ENCODE results near the gene GPC4.

Gene GPC4

GRCh38 chrX:133375615-133376340, 39.5 kb downstream of the GPC4 start:
- DNase-seq (ENCODE audit: low read depth, low spot score), result no peak
- no peak overlapping the region for H3K4me3 ChIP-seq (ENCODE audit: low read length)

GRCh38 chrX:133374874-133375387, 40.4 kb downstream of the GPC4 start:
- no peak overlapping the region for H3K4me3 ChIP-seq (ENCODE audit: low read length)
- DNase-seq (ENCODE audit: low read depth, low spot score), result no peak

GRCh38 chrX:133373386-133374079, 41.8 kb downstream of the GPC4 start:
- H3K4me3 ChIP-seq (ENCODE audit: low read length), result no peak overlapping the region
- DNase-seq (ENCODE audit: low read depth, low spot score), result no peak

- H3K4me3 ChIP-seq (ENCODE audit: low read length), result no peak overlapping the region
- DNase-seq (ENCODE audit: low read depth, low spot score), result no peak
Measured at GRCh38 chrX:133370696-133371275, 44.5 kb downstream of the GPC4 start.

- DNase-seq (ENCODE audit: low read depth, low spot score), result no peak
- H3K4me3 ChIP-seq (ENCODE audit: low read length), result no peak overlapping the region
Measured at GRCh38 chrX:133369065-133369464, 46.2 kb downstream of the GPC4 start.

GRCh38 chrX:133366735-133367134, 48.6 kb downstream of the GPC4 start:
- H3K4me3 ChIP-seq (ENCODE audit: low read length), result no peak overlapping the region
- no peak for DNase-seq (ENCODE audit: low read depth, low spot score)

- DNase-seq (ENCODE audit: low read depth, low spot score), result no peak
- no peak overlapping the region for H3K4me3 ChIP-seq (ENCODE audit: low read length)
Measured at GRCh38 chrX:133365871-133366611, 49.2 kb downstream of the GPC4 start.

GRCh38 chrX:133364865-133365264, 50.4 kb downstream of the GPC4 start:
- DNase-seq (ENCODE audit: low read depth, low spot score), result no peak
- H3K4me3 ChIP-seq (ENCODE audit: low read length), result no peak overlapping the region

- H3K4me3 ChIP-seq (ENCODE audit: low read length), result no peak overlapping the region
- no peak for DNase-seq (ENCODE audit: low read depth, low spot score)
Measured at GRCh38 chrX:133364196-133364595, 51.1 kb downstream of the GPC4 start.

- no peak overlapping the region for H3K4me3 ChIP-seq (ENCODE audit: low read length)
- DNase-seq (ENCODE audit: low read depth, low spot score), result no peak
Measured at GRCh38 chrX:133362538-133362937, 52.8 kb downstream of the GPC4 start.

GRCh38 chrX:133359466-133359865, 55.8 kb downstream of the GPC4 start:
- no peak overlapping the region for H3K4me3 ChIP-seq (ENCODE audit: low read length)
- DNase-seq (ENCODE audit: low read depth, low spot score), result no peak

- H3K4me3 ChIP-seq (ENCODE audit: low read length), result no peak overlapping the region
Measured at GRCh38 chrX:133353233-133353632, 62.1 kb downstream of the GPC4 start.

GRCh38 chrX:133350751-133351150, 64.5 kb downstream of the GPC4 start:
- DNase-seq (ENCODE audit: low read depth, low spot score), result no peak
- H3K4me3 ChIP-seq (ENCODE audit: low read length), result no peak overlapping the region

More at GRCh38 chrX:133353233-133353632, 62.1 kb downstream of the GPC4 start:
- no peak for DNase-seq (ENCODE audit: low read depth, low spot score)

- DNase-seq (ENCODE audit: low read depth, low spot score), result no peak
- no peak overlapping the region for H3K4me3 ChIP-seq (ENCODE audit: low read length)
Measured at GRCh38 chrX:133346026-133346425, 69.3 kb downstream of the GPC4 start.

GRCh38 chrX:133339566-133339965, 75.7 kb downstream of the GPC4 start:
- DNase-seq (ENCODE audit: low read depth, low spot score), result no peak
- no peak overlapping the region for H3K4me3 ChIP-seq (ENCODE audit: low read length)

- DNase-seq (ENCODE audit: low read depth, low spot score), result no peak
Measured at GRCh38 chrX:133337250-133337649, 78.0 kb downstream of the GPC4 start.

GRCh38 chrX:133335027-133335426, 80.3 kb downstream of the GPC4 start:
- DNase-seq (ENCODE audit: low read depth, low spot score), result peak; percentile 18
- no peak overlapping the region for H3K4me3 ChIP-seq (ENCODE audit: low read length)

More at GRCh38 chrX:133337250-133337649, 78.0 kb downstream of the GPC4 start:
- no peak overlapping the region for H3K4me3 ChIP-seq (ENCODE audit: low read length)

- H3K4me3 ChIP-seq (ENCODE audit: low read length), result no peak overlapping the region
- DNase-seq (ENCODE audit: low read depth, low spot score), result no peak
Measured at GRCh38 chrX:133333154-133333750, 82.0 kb downstream of the GPC4 start.

- H3K4me3 ChIP-seq (ENCODE audit: low read length), result no peak overlapping the region
- no peak for DNase-seq (ENCODE audit: low read depth, low spot score)
Measured at GRCh38 chrX:133332737-133333136, 82.6 kb downstream of the GPC4 start.

All from Jurkat, Clone E6-1 (cell line).